H9 (cell line): ENCODE measurements around the gene C1QL1. TPM values are rescaled to one million over a fixed set of nuclear protein-coding genes. Genes with fewer than 3 reads are reported as not detected.

Experiments used
- DNase-seq: peaks from one replicate; pipeline ENCODE4 v3.0.0-alpha.2; 2017
- H2AFZ ChIP-seq: one replicate; pipeline ENCODE4 v1.6.1; 2013; ENCODE audit warnings: mild to moderate bottlenecking, low read length, control low read depth, moderate library complexity
- H2AK5ac ChIP-seq: 2 replicates; pipeline ENCODE4 v1.6.1; 2013; ENCODE audit warnings: low read length, control low read depth, mixed read lengths; ENCODE audit not compliant: insufficient read length
- H2BK120ac ChIP-seq: one replicate; pipeline ENCODE4 v1.6.1; 2013; ENCODE audit warnings: low read depth, mild to moderate bottlenecking, low read length, control low read depth, inconsistent platforms; ENCODE audit not compliant: poor library complexity, severe bottlenecking
- H2BK12ac ChIP-seq: 2 replicates; pipeline ENCODE4 v1.6.1; 2013; ENCODE audit warnings: low read length, control low read depth, mixed read lengths, low read depth; ENCODE audit not compliant: insufficient read length
- H2BK15ac ChIP-seq: 2 replicates; pipeline ENCODE4 v1.6.1; 2013; ENCODE audit warnings: low read depth, low read length, control low read depth
- H2BK20ac ChIP-seq: one replicate; pipeline ENCODE4 v1.6.1; 2013; ENCODE audit warnings: low read depth, mild to moderate bottlenecking, low read length, control low read depth, inconsistent platforms; ENCODE audit not compliant: poor library complexity, severe bottlenecking
- H2BK5ac ChIP-seq: 2 replicates; pipeline ENCODE4 v1.6.1; 2013; ENCODE audit warnings: low read length, control low read depth, mixed read lengths; ENCODE audit not compliant: insufficient read length
- H3K14ac ChIP-seq: 2 replicates; pipeline ENCODE4 v1.6.1; 2013; ENCODE audit warnings: low read length, control low read depth; ENCODE audit not compliant: insufficient read depth
- H3K18ac ChIP-seq: 2 replicates; pipeline ENCODE4 v1.6.1; 2013; ENCODE audit warnings: low read depth, mild to moderate bottlenecking, mixed read lengths, low read length, control low read depth; ENCODE audit not compliant: insufficient read length
- H3K23ac ChIP-seq: 2 replicates; pipeline ENCODE4 v1.6.1; 2013; ENCODE audit warnings: low read length, control low read depth, mixed read lengths, low read depth; ENCODE audit not compliant: insufficient read length
- H3K23me2 ChIP-seq: 2 replicates; pipeline ENCODE4 v1.6.1; 2013; ENCODE audit warnings: low read depth, mild to moderate bottlenecking, mixed read lengths, low read length, control low read depth; ENCODE audit not compliant: insufficient read length, poor library complexity, severe bottlenecking
- H3K27ac ChIP-seq: 2 replicates; pipeline ENCODE4 v1.5.1; 2013; ENCODE audit warnings: low read length, control low read depth, mixed read lengths, low read depth; ENCODE audit not compliant: insufficient read length
- H3K27me3 ChIP-seq: 2 replicates; pipeline ENCODE4 v1.6.1; 2013; ENCODE audit warnings: low read length, control low read depth, inconsistent platforms; ENCODE audit not compliant: insufficient read depth
- H3K4ac ChIP-seq: 2 replicates; pipeline ENCODE4 v1.6.1; 2013; ENCODE audit warnings: low read depth, mild to moderate bottlenecking, control low read depth, inconsistent platforms, low read length, moderate library complexity
- H3K4me1 ChIP-seq: 2 replicates; pipeline ENCODE4 v1.6.1; 2013; ENCODE audit warnings: low read length, control low read depth, inconsistent platforms; ENCODE audit not compliant: insufficient read depth
- H3K4me2 ChIP-seq: 2 replicates; pipeline ENCODE4 v1.6.1; 2013; ENCODE audit warnings: low read length, control low read depth, mixed read lengths; ENCODE audit not compliant: insufficient read length, insufficient read depth
- H3K56ac ChIP-seq: 2 replicates; pipeline ENCODE4 v1.6.1; 2013; ENCODE audit warnings: low read depth, mild to moderate bottlenecking, mixed read lengths, low read length, control low read depth; ENCODE audit not compliant: insufficient read length
- H3K79me1 ChIP-seq: 2 replicates; pipeline ENCODE4 v1.6.1; 2013; ENCODE audit warnings: low read depth, mild to moderate bottlenecking, moderate library complexity, low read length, control low read depth, inconsistent platforms; ENCODE audit not compliant: insufficient read depth, poor library complexity, severe bottlenecking
- H3K79me2 ChIP-seq: 2 replicates; pipeline ENCODE4 v1.6.1; 2013; ENCODE audit warnings: low read length, control low read depth, inconsistent platforms; ENCODE audit not compliant: insufficient read depth
- H3K9ac ChIP-seq: 2 replicates; pipeline ENCODE4 v1.6.1; 2013; ENCODE audit warnings: low read length, control low read depth, mixed read lengths; ENCODE audit not compliant: insufficient read length; ENCODE audit errors: extremely low read depth
- H3K9me3 ChIP-seq: one replicate; pipeline ENCODE4 v1.6.1; 2013; ENCODE audit warnings: low read depth, low read length, inconsistent platforms; ENCODE audit not compliant: control insufficient read depth
- H3T11ph ChIP-seq: one replicate; pipeline ENCODE4 v1.6.1; 2013; ENCODE audit warnings: mild to moderate bottlenecking, low read length, control low read depth, inconsistent platforms
- H4K20me1 ChIP-seq: one replicate; pipeline ENCODE4 v1.6.1; 2013; ENCODE audit not compliant: control insufficient read depth, insufficient read length, insufficient read depth
- H4K5ac ChIP-seq: 2 replicates; pipeline ENCODE4 v1.6.1; 2013; ENCODE audit warnings: low read depth, mild to moderate bottlenecking, mixed read lengths, low read length, control low read depth; ENCODE audit not compliant: insufficient read length
- H4K8ac ChIP-seq: replicated peaks from 2 replicates; pipeline ENCODE4 v1.6.1; 2013; ENCODE audit warnings: low read length, control low read depth, mixed read lengths, low read depth; ENCODE audit not compliant: insufficient read length
- H4K91ac ChIP-seq: 2 replicates; pipeline ENCODE4 v1.6.1; 2013; ENCODE audit warnings: low read depth, mild to moderate bottlenecking, moderate library complexity, mixed read lengths, low read length, control low read depth; ENCODE audit not compliant: insufficient read length
- H3K27ac Mint-ChIP-seq, 3 experiments: 2 replicates in 2 of 3; 3 replicates in 1 of 3; pipeline ENCODE4 v1.8.0; 2020 to 2021; ENCODE audit warnings: mixed read lengths in 3 of 3, mild to moderate bottlenecking in 1 of 3, moderate library complexity in 1 of 3
- H3K27me3 Mint-ChIP-seq: 2 replicates; pipeline ENCODE4 v1.8.0; 2021; ENCODE audit warnings: low read depth, mild to moderate bottlenecking, moderate library complexity, mixed read lengths
- H3K36me3 Mint-ChIP-seq, 3 experiments: 2 replicates in 2 of 3; 3 replicates in 1 of 3; pipeline ENCODE4 v1.8.0; 2020 to 2021; ENCODE audit warnings: low read depth in 3 of 3, mixed read lengths in 3 of 3; ENCODE audit not compliant: insufficient read depth in 1 of 3
- H3K4me1 Mint-ChIP-seq, 2 experiments: 2 replicates each; pipeline ENCODE4 v1.8.0; 2020; ENCODE audit warnings: mixed read lengths in 2 of 2
- H3K4me3 Mint-ChIP-seq, 2 experiments: 2 replicates in 1 of 2; 3 replicates in 1 of 2; pipeline ENCODE4 v1.8.0; 2020 to 2021; ENCODE audit warnings: mild to moderate bottlenecking in 2 of 2, mixed read lengths in 2 of 2, moderate library complexity in 1 of 2
- H3K9me3 Mint-ChIP-seq, 2 experiments: 2 replicates in 1 of 2; 3 replicates in 1 of 2; pipeline ENCODE4 v1.8.0; 2020; ENCODE audit warnings: mild to moderate bottlenecking in 2 of 2, mixed read lengths in 2 of 2, moderate library complexity in 1 of 2
- CTCF ChIP-seq: fragments of 200-600 bp; sonication (generic); conservative IDR thresholded peaks from 3 replicates; pipeline ENCODE4 v1.8.0; 2021; ENCODE audit warnings: antibody characterized with exemption, mild to moderate bottlenecking
- WGBS: extraction: QIAGEN DNeasy Blood & Tissue Kit; methylation state at CpG from one replicate; pipeline ENCODE4 v1.1.7; 2013; ENCODE audit warnings: missing lambda C conversion rate, low lambda C conversion rate, mixed read lengths; ENCODE audit not compliant: insufficient read length; ENCODE audit errors: extremely low coverage; 5-methylcytosine and 5-hydroxymethylcytosine counted together
- total RNA-seq: library from RNA; stranded (reverse); gene quantifications from 2 replicates; pipeline ENCODE4 v1.2.1, GENCODE V29; 2021

Gene C1QL1
- total RNA-seq, 1 experiment from 2014 or later, result 6.0 TPM

- Histone ChIP-seq H3K79me2 (no peaks in the 10 kb centered on the region), H3K4me2 (no peak overlapping the region), H3K4me1 (no peaks in the 10 kb centered on the region), H2BK12ac (no peak overlapping the region), H4K8ac (no peak overlapping the region), H3K18ac (no peak overlapping the region), H3K27ac (no peak overlapping the region), H3K23ac (no peak overlapping the region), H2AFZ (no peak overlapping the region), H3K27me3 (no peaks in the 10 kb centered on the region), H2BK120ac (no peak overlapping the region), H2AK5ac (no peak overlapping the region), H3K4ac (no peak overlapping the region), H3K23me2 (no peaks in the 10 kb centered on the region), H4K5ac (no peak overlapping the region), H2BK20ac (no peak overlapping the region), H4K20me1 (no peaks in the 10 kb centered on the region), H3K9me3 (no peaks in the 10 kb centered on the region), H3K14ac (no peak overlapping the region), H2BK5ac (no peak overlapping the region), H3T11ph (no peak overlapping the region), H2BK15ac (no peak overlapping the region), H4K91ac (no peak overlapping the region), H3K9ac (no peak overlapping the region), H3K79me1 (no peaks in the 10 kb centered on the region), H3K56ac (no peak overlapping the region)
- TF ChIP-seq CTCF, result no peak
- no peak overlapping the region for H3K4me3 Mint-ChIP-seq
- DNase-seq, result no peak
- H3K27ac Mint-ChIP-seq, result no peak overlapping the region
- WGBS, result no CpG with 5 or more reads among the region's 15 CpGs
- H3K27me3 Mint-ChIP-seq, result no peaks in the 10 kb centered on the region; the same call in 1 of the 2 replicates
- no peaks in the 10 kb centered on the region for H3K9me3 Mint-ChIP-seq
- peaks cover 0 to 8% of the 10 kb centered on the region in 2 experiments; a peak in 1 of 4 replicates for H3K4me1 Mint-ChIP-seq
- H3K36me3 Mint-ChIP-seq, result peaks cover 41 to 78% (median 75%) of the 10 kb centered on the region in 3 experiments
Measured at GRCh38 chr17:44928136-44928535, 40.0 kb downstream of the C1QL1 start.
